Effector CD4-positive, alpha-beta T cell (primary cell): ENCODE results near the gene TPD52L1.
"Not testable (repeated sequence)": the region's sequence is repeated elsewhere in the genome, so short reads cannot be mapped to it uniquely, and the experiment has no call there.

Source experiments
- DNase-seq: peaks from one replicate; pipeline ENCODE4 v3.0.0-alpha.2; 2020
- total RNA-seq: gene quantifications from one replicate; lab custom pipeline; 2026; lab: John Stamatoyannopoulos, UW

TPD52L1 gene
- total RNA-seq = 1.3 reads per million

DNA sequence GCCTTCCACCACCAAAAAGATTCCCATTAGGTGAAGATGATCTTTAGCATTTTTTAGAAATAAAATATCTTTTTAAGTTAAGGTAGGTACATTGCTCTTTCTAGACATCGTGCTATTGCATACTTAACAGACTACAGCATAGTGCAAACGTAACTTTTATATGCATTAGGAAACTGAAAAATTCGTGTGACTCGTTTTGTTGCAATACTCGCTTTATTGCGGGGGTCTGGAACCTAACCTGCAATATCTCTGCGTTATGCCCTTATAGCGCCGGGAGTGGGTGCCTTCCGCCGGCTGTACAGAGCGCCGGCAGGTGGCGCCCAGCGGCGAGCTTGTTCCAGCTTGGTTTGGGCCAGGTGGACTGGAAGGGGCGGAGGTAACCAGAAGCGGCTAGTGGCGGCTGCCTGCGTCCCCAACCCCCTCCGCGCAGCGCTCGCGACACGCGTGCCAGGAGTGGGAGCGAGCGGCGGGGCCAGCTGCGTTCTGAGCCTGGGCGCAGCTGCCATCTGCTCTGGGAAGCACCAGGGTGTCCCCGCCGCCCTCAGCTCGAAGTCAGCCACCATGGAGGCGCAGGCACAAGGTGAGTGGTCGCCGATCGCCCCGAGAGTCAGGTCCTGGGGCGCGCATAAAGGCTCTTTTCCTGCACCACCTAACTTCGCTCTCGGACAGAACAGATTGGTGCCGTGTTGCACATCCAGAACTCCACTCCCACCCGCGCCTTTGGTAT lies at the start of gene TPD52L1:
TPD52L1 (plus strand) TSS at position 383 of the 727 bp plus-strand sequence; CDS start at position 562, 179 bp downstream.
- peak; percentile 19 for DNase-seq

- no peak for DNase-seq
These were observed 49.1 kb upstream of the TPD52L1 start for GRCh38 chr6:125104425-125104824.

- no peak for DNase-seq
These were observed 46.5 kb upstream of the TPD52L1 start for GRCh38 chr6:125107048-125107447.

DNA sequence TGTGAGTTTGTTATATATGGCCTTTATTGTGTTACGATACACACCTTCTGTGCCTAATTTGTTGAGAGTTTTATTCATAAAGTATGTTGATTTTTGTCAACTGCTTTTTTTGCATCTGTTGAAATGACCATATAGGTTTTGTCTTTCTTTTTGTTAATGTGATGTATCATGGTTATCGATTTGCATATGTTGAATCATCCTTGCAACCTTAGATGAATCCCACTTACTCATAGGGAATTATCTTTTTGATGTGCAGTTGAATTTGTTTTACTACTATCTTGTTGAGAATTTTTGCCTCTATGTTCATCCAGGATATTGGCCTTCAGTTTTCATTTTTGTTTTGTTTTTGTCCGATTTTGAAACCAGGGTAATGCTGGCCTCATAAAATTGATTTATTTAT lies 45.7 kb upstream of the TPD52L1 start:
- DNase-seq = no peak

DNA sequence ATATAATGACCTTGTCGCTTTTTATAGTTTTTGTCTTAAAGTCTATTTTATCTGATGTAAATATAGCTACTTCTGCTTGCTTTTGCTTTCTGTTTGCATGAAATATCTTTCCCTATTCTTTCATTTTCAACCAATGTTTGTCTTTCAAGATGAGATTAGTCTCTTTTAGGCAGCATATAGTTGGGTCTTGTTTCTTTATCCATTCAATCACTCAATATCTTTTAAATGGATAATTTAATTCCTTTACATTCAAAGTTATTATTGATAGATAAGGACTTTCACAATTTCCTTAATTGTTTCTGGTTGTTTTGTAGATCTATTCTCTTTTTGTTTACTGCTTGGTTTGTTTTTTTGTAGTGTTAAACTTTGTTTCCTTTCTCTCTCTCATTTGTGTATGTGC lies 43.5 kb upstream of the TPD52L1 start:
- DNase-seq = no peak

GRCh38 chr6:125111219-125111983 lies 42.2 kb upstream of the TPD52L1 start:
- no peak for DNase-seq

DNA sequence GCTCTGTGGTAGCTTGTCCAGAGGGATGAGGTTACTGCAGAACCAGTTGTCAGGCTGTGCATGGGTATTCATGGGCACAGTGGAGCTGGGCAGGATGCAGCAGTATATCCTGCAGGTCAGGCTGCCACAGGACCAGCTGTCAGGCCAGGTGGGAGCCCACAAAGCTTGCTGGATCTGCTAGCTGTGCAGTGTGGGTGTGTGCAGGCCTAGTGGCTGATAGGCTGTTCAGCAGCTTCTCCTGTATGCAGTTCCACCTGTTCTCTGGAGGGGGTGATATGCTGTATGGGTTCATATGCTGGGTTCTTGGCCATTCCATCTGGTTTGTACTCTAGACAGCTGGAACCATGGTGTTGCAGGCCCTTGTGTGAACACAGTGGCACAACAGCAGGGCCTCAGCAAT lies 40.6 kb upstream of the TPD52L1 start:
- DNase-seq = no peak

DNA sequence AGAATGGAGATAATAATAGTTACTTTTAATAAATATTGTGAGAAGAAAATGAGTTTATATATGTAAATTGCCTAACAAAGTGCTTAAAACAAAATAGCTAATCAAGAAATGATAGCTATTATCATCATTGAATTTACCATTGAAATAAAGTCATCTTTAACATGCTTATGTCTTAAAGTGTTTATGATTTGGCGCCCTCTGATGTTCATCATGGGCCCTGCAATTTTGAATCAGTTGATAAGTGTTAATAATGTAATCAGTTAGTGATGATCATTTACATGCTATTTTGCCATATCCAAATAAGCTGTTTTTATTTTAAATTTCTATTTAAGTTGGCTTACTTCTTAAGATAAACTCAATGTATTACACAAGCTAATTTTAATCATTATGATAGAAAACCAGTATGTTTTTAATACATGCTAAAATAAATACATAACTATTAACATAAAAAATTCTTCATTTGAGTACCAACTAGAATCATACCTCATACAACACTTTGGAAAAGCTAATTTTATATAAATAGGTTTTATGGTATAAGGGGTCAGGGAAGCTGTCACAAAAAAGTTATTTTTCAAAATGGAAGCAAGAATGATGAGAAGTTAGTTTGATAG lies 39.2 kb upstream of the TPD52L1 start:
- no peak for DNase-seq

DNA sequence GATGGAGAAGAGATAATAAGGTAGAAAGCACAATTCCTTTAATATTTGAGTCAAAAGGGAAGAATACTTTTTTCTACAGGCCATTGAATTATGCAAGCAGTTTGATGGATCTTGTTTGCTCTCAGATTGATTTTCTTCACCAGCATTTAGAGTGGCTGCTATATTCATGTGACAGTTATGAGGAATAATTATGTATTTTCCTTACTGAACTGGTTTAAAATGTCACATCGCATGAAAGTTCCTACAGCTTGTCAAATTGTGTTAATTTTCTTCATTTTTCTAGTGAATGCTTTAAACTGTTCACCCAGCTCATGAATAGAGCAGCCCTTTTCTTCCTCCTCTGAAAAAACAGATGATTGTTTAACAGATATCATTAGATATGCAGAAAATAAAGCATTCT lies 37.4 kb upstream of the TPD52L1 start:
- DNase-seq = no peak

- DNase-seq = no peak
These were observed 36.9 kb upstream of the TPD52L1 start for GRCh38 chr6:125116710-125117109.

GRCh38 chr6:125117818-125118217 lies 35.8 kb upstream of the TPD52L1 start:
- no peak for DNase-seq

GRCh38 chr6:125120054-125120590 lies 33.5 kb upstream of the TPD52L1 start:
- DNase-seq = no peak

GRCh38 chr6:125121894-125122293 lies 31.7 kb upstream of the TPD52L1 start:
- no peak for DNase-seq

DNA sequence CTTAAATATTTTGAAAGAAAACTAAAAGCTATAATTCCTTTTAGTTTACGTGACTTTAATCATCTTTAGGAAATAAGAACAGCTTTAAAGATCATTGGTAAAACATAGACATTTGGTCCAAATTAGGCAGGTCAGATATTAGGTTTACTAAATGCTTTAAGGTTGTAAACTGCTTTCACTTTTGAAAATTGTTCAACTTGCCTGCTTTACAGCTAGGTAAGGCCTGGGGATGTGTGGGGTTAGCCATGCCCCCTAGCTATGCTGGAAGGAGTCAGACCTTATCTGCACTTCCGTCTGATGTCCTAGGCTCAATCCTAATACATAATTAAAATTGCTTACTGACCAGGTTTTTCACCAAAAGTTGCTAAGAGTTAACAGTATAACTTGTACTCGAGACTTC lies 30.5 kb upstream of the TPD52L1 start:
- DNase-seq = no peak

GRCh38 chr6:125123468-125124048 lies 30.0 kb upstream of the TPD52L1 start:
- DNase-seq = no peak

GRCh38 chr6:125124049-125124669 lies 29.4 kb upstream of the TPD52L1 start:
- no peak for DNase-seq

DNA sequence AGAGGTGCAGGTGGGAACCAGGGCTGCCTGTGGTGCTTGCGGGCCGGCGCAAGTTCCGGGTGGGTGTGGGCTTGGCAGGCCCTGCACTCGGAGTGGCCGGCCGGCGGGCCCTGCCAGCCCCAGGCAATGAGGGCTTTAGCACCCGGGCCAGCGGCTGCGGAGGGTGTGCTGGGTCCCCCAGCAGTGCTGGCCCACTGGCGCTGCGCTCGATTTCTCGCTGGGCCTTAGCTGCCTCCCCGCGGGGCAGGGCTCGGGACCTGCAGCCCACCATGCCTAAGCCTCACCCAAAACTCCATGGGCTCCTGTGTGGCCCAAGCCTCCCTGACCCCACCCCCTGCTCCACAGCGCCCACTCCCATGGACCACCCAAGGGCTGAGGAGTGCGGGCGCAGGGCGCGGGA lies 27.7 kb upstream of the TPD52L1 start:
- not testable (repeated sequence) for DNase-seq

- no peak for DNase-seq
These were observed 24.2 kb upstream of the TPD52L1 start for GRCh38 chr6:125129354-125129753.

GRCh38 chr6:125132058-125132457 lies 21.5 kb upstream of the TPD52L1 start:
- DNase-seq = no peak

DNA sequence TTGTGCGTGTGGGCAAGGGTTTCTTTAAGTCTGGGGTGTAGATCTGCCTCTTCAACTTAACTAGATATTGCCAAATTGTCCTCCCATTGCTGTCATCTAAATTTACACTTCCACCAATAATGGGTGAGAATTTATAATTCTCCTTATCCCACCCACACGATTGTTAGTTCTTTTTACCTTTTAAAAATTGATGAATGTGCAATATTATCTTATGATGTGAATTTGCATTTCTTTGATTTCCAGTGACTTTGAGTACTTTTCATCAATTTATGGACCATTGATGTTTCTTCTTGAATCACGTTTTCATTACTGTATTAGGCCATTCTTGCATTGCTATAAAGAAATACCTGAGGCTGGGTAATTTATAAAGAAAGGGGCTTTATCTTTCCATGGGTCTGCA lies 17.2 kb upstream of the TPD52L1 start:
- no peak for DNase-seq

GRCh38 chr6:125138083-125138482 lies 15.5 kb upstream of the TPD52L1 start:
- no peak for DNase-seq

- no peak for DNase-seq
These were observed 12.8 kb upstream of the TPD52L1 start for GRCh38 chr6:125140808-125141207.

- no peak for DNase-seq
These were observed 11.0 kb upstream of the TPD52L1 start for GRCh38 chr6:125142618-125143017.
